NCI-H526 (cell line): Measurements from ENCODE around the gene ARL15.
"Not testable (repeated sequence)": the region's sequence is repeated elsewhere in the genome, so short reads cannot be mapped to it uniquely, and the experiment has no call there.

Experiments used
- DNase-seq, 2 experiments: peaks; one replicate each; lab custom pipeline; 2025; lab: John Stamatoyannopoulos, UW

Gene ARL15

GRCh38 chr5:53985796-53986195 is 324.6 kb downstream of the ARL15 start:
- DNase-seq = no peak

GRCh38 chr5:53984971-53985370 is 325.4 kb downstream of the ARL15 start:
- DNase-seq = peak; percentile 3 to 4

GRCh38 chr5:53983568-53984460 is 326.6 kb downstream of the ARL15 start:
- no peak for DNase-seq

GRCh38 chr5:53982319-53982718 is 328.1 kb downstream of the ARL15 start:
- DNase-seq = not testable (repeated sequence)

GRCh38 chr5:53980061-53980460 is 330.3 kb downstream of the ARL15 start:
- no peak for DNase-seq

- no peak for DNase-seq
Measured at GRCh38 chr5:53974021-53974420, 336.4 kb downstream of the ARL15 start.

GRCh38 chr5:53972314-53972713 is 338.1 kb downstream of the ARL15 start:
- DNase-seq = no peak

GRCh38 chr5:53971551-53971950 is 338.8 kb downstream of the ARL15 start:
- no peak for DNase-seq

- no peak for DNase-seq
Measured at GRCh38 chr5:53971131-53971530, 339.2 kb downstream of the ARL15 start.

GRCh38 chr5:53970475-53970874 is 339.9 kb downstream of the ARL15 start:
- DNase-seq = no peak

GRCh38 chr5:53969176-53969730 is 341.1 kb downstream of the ARL15 start:
- DNase-seq = no peak

GRCh38 chr5:53965459-53965858 is 344.9 kb downstream of the ARL15 start:
- DNase-seq = no peak

- no peak for DNase-seq
Measured at GRCh38 chr5:53963958-53964357, 346.4 kb downstream of the ARL15 start.

- DNase-seq = no peak
Measured at GRCh38 chr5:53962306-53962705, 348.1 kb downstream of the ARL15 start.

GRCh38 chr5:53956632-53957031 is 353.7 kb downstream of the ARL15 start:
- no peak for DNase-seq

GRCh38 chr5:53956196-53956595 is 354.2 kb downstream of the ARL15 start:
- DNase-seq = no peak

GRCh38 chr5:53950621-53951020 is 359.8 kb downstream of the ARL15 start:
- no peak for DNase-seq

- DNase-seq = no peak
Measured at GRCh38 chr5:53948598-53948997, 361.8 kb downstream of the ARL15 start.

- no peak for DNase-seq
Measured at GRCh38 chr5:53946405-53947100, 363.8 kb downstream of the ARL15 start.

GRCh38 chr5:53944981-53945380 is 365.4 kb downstream of the ARL15 start:
- no peak for DNase-seq

GRCh38 chr5:53943938-53944337 is 366.4 kb downstream of the ARL15 start:
- no peak for DNase-seq

GRCh38 chr5:53942724-53943123 is 367.6 kb downstream of the ARL15 start:
- DNase-seq = no peak

GRCh38 chr5:53940921-53941320 is 369.5 kb downstream of the ARL15 start:
- no peak for DNase-seq
